ENCODE measurements around the gene GTF3C1. TPM values are rescaled to one million over a fixed set of nuclear protein-coding genes. Genes with fewer than 3 reads are reported as not detected.
"Not testable (repeated sequence)": the region's sequence is repeated elsewhere in the genome, so short reads cannot be mapped to it uniquely, and the experiment has no call there.

GTF3C1 gene
- total RNA-seq, 1 experiment from 2014 or later, result 97.5 TPM

DNA sequence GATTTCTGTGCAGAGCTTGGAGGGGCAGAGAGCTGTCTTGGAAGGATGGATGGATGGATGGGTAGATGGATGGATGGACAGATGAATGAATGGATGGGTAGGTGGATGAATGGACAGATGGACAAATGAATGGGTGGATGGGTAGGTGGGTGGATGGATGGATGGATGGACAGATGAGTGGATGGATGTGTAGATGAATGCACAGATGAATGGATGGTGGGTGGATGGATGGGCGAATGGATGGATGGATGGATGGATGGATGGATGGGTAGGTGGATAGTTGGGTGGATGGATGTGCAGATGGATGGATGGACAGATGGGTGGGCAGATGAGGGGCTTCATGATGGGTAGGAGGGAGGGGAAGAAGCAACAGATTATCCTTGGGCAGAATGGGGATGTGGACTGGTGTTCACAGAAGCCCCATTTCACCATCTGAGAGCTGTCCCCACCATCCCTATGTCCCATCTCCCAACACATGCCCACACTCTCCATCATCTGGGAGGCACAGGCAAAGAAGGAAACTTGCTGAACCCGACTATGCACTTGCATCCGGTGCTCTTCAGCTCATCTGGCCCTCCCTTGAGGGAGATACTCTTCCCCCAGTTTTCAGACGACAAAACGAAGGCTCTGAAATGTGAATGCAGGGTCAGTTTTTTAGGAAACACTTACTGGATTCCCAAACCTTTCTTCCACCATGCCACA, 90.6 kb downstream of the GTF3C1 start:
- H3K4me1 ChIP-seq (ENCODE audit: insufficient read depth, low read length), result no peaks in the 10 kb centered on the region
- no peak for DNase-seq
- ATAC-seq, result no peak
- H3K4me2 ChIP-seq (ENCODE audit: low read length), result no peak overlapping the region
- H3K79me2 ChIP-seq (ENCODE audit: low read length), result no peaks in the 10 kb centered on the region
- no peak overlapping the region for H3K9ac ChIP-seq (ENCODE audit: low read length)
- H3K27ac ChIP-seq (ENCODE audit: low read length), result no peak overlapping the region
- H3K36me3 ChIP-seq (ENCODE audit: low read depth, low read length), result no peaks in the 10 kb centered on the region
- H2AFZ ChIP-seq (ENCODE audit: low read length), result no peak overlapping the region
- H3K9me3 ChIP-seq (ENCODE audit: low read length), result no peaks in the 10 kb centered on the region
- no peaks in the 10 kb centered on the region for H3F3A ChIP-seq (ENCODE audit: low read length, unreplicated experiment)
- ChIA-PET CTCF (interaction anchor here (0.6 kb wide), 1 partner anchor 1610 kb away, joined by 3 read pairs; no protein-coding TSS in a partner anchor), POLR2A (ENCODE audit: unreplicated experiment) (no interaction called here)
- intact Hi-C loops (cut with micrococcal nuclease), result loop anchor here (5.0 kb wide), 1 partner anchor 1622 kb away; no protein-coding TSS in a partner anchor
- H3K9me2 ChIP-seq (replicated peaks; ENCODE audit: low read length), result no peaks in the 10 kb centered on the region
- no peaks in the 10 kb centered on the region for H4K20me1 ChIP-seq (ENCODE audit: low read length)
- no peak overlapping the region for H3K4me3 ChIP-seq (ENCODE audit: low read length)
- BruUV-seq (replicated peaks), result no TSS peak
- H3K27me3 ChIP-seq (ENCODE audit: low read length), result no peaks in the 10 kb centered on the region
- TF ChIP-seq EZH2phosphoT487 (IDR thresholded peaks at IDR 0.05; ENCODE audit: borderline replicate concordance, low read length) (no peak), CTCF (conservative IDR thresholded peaks at IDR 0.05; ENCODE audit: low read depth, low read length) (no peak), EZH2 (IDR thresholded peaks at IDR 0.05; ENCODE audit: low read length, unreplicated experiment) (no peak)

DNA sequence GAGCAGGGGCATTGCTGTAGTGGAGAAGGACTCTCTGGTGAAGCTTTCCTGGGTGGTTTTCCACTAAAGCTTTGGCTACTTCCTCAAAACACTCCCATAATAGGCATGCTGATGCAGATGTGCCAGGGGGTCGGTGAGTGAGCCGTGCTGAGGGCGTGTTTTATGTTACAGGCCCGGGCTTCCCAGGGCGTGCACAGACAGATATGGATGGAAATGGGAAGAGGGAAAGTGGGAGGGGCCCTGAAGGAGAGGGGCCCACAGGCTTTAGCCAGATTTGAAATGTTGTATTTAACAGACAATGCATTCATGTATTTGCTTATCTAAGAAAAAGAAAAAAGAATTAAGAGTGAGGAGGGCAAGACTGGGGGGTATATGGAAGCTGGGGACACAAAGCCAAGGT, 91.5 kb downstream of the GTF3C1 start:
- H2AFZ ChIP-seq (ENCODE audit: low read length), result no peak overlapping the region
- no peak overlapping the region for H3K27ac ChIP-seq (ENCODE audit: low read length)
- H3K9ac ChIP-seq (ENCODE audit: low read length), result no peak overlapping the region
- no peaks in the 10 kb centered on the region for H3K27me3 ChIP-seq (ENCODE audit: low read length)
- H4K20me1 ChIP-seq (ENCODE audit: low read length), result no peaks in the 10 kb centered on the region
- no TSS peak for BruUV-seq (replicated peaks)
- intact Hi-C loops (cut with micrococcal nuclease), result loop anchor here (5.0 kb wide), 1 partner anchor 1621 kb away; no protein-coding TSS in a partner anchor
- POLR2A ChIA-PET (ENCODE audit: unreplicated experiment), result no interaction called here
- H3K79me2 ChIP-seq (ENCODE audit: low read length), result no peaks in the 10 kb centered on the region
- no peaks in the 10 kb centered on the region for H3K36me3 ChIP-seq (ENCODE audit: low read depth, low read length)
- H3K9me3 ChIP-seq (ENCODE audit: low read length), result no peaks in the 10 kb centered on the region
- no peak overlapping the region for H3K4me3 ChIP-seq (ENCODE audit: low read length)
- no peak overlapping the region for H3K4me2 ChIP-seq (ENCODE audit: low read length)
- ATAC-seq (no peak), DNase-seq (no peak)
- TF ChIP-seq CTCF (conservative IDR thresholded peaks at IDR 0.05; ENCODE audit: low read depth, low read length) (no peak), EZH2phosphoT487 (IDR thresholded peaks at IDR 0.05; ENCODE audit: borderline replicate concordance, low read length) (no peak), EZH2 (IDR thresholded peaks at IDR 0.05; ENCODE audit: low read length, unreplicated experiment) (no peak)
- H3K4me1 ChIP-seq (ENCODE audit: insufficient read depth, low read length), result no peaks in the 10 kb centered on the region
- H3F3A ChIP-seq (ENCODE audit: low read length, unreplicated experiment), result no peaks in the 10 kb centered on the region
- CTCF ChIA-PET, result no interaction called here
- no peaks in the 10 kb centered on the region for H3K9me2 ChIP-seq (replicated peaks; ENCODE audit: low read length)

DNA sequence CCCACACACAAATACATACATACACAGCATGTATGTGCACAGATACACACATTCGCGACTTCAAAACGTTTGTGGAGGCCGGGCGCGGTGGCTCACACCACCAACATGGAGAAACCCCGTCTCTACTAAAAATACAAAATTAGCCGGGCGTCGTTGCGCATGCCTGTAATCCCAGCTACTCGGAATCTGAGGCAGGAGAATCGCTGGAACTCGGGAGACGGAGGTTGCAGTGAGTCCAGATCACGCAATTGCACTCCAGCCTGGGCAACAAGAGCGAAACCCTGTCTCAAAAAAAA, 92.2 kb downstream of the GTF3C1 start:
- H3F3A ChIP-seq (ENCODE audit: low read length, unreplicated experiment); H3K9ac ChIP-seq (ENCODE audit: low read length); H3K4me1 ChIP-seq (ENCODE audit: insufficient read depth, low read length); BruUV-seq (replicated peaks); H3K9me3 ChIP-seq (ENCODE audit: low read length); CTCF ChIA-PET; H3K27me3 ChIP-seq (ENCODE audit: low read length); H3K4me3 ChIP-seq (ENCODE audit: low read length); ATAC-seq; POLR2A ChIA-PET (ENCODE audit: unreplicated experiment); H4K20me1 ChIP-seq (ENCODE audit: low read length); H3K4me2 ChIP-seq (ENCODE audit: low read length); DNase-seq; H3K36me3 ChIP-seq (ENCODE audit: low read depth, low read length); H3K27ac ChIP-seq (ENCODE audit: low read length); H2AFZ ChIP-seq (ENCODE audit: low read length); H3K9me2 ChIP-seq (replicated peaks; ENCODE audit: low read length); H3K79me2 ChIP-seq (ENCODE audit: low read length): not testable (repeated sequence)
- intact Hi-C loops (cut with micrococcal nuclease), result loop anchor here (1.0 to 5.0 kb wide), 2 partner anchors 222 to 1620 kb away; no protein-coding TSS in a partner anchor
